HG03139 (cell line): ENCODE measurements around the gene MYMX.
A peak's percentile ranks its signal among the peaks of the same experiment; 100 is the strongest.

ENCODE experiments used
- ATAC-seq: cut with Tn5 transposase; IDR thresholded peaks from one replicate; pipeline ENCODE4 v1.9.1; 2021; ENCODE audit not compliant: unreplicated experiment

Gene MYMX

DNA sequence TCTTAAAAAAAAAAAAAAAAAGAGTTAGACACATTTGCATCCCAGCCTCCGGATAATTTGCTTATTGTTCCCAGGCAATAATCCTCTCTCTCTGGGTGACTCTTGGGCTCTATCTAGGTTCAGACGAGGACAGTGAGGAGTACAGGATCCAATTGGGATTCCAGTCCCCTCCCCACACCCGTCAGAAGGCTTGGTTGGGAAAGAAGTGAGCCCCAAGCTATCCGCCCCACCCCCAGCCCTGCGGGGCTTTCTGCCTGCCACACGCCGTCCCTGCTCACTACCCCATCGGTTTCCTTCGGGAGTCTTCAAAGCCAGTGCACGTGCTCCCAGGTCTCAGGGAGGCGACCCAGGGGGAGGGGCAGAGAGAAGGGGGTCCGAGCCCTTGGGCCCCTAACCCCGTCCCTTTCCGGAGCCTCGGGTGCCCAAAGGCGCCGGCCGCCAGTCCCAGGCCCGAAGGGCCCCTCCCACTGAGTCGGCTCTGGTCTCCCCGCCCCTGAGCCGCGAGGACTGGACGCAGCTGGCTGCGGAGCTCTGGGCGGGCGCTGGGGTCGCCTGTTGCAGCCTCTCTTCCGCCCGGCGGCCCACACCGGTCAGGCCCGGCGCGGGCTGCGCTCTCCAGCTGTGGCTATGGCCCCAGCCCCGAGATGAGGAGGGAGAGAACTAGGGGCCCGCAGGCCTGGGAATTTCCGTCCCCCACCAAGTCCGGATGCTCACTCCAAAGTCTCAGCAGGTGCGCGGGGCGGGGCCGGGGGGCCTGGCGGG is 2.5 kb downstream of the MYMX start:
- peak; percentile 48 for ATAC-seq

- ATAC-seq, result no peak
Measured at GRCh38 chr6:44219815-44220784, 3.4 kb downstream of the MYMX start.

DNA sequence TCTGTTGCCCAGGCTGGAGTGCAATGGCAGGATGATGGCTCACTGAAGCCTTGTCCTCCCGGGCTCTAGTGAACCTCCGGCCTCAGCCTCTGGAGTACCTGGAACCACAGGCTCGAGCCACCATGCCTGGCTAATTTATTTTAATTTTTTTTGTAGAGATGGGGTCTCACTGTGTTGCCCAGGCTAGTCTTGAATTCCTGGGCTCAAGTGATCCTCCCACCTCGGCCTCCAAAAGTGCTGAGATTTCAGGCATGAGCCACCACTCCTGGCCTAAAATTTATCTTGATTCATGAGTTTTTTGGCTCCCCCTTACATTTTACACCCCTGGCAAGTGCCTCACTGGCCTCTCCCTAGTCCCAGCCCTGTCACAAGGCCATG is 4.2 kb downstream of the MYMX start:
- no peak for ATAC-seq

GRCh38 chr6:44221291-44221960 is 4.7 kb downstream of the MYMX start:
- ATAC-seq, result peak; percentile 46

DNA sequence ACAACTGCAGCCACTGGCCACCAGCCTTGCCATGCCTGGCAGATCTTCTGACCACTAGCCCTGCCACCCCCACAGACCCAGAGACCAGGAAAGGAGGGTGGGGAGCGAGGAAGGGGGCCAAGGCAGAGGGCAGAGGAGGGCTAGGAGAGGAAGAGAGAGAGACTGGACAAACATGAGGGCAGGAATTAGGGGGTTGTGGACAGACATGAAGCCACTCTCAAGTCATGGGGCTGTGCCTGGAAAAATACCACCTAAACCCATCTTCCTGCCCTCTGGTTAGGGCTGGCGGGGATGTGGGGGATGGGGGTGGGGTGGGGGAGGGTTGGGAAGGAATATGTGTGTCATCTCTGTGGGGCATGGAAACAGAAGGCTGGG is 5.2 kb downstream of the MYMX start:
- ATAC-seq, result no peak

- ATAC-seq, result no peak
Measured at GRCh38 chr6:44222486-44223318, 6.0 kb downstream of the MYMX start.

- ATAC-seq, result no peak
Measured at GRCh38 chr6:44223319-44224028, 6.7 kb downstream of the MYMX start, which contains the start of gene SLC29A1. Gene SLC29A1 (plus strand): TSS chr6:44223595. CDS start chr6:44227314, 3,719 bp downstream.

GRCh38 chr6:44224029-44224964 is 7.6 kb downstream of the MYMX start:
- ATAC-seq, result no peak

DNA sequence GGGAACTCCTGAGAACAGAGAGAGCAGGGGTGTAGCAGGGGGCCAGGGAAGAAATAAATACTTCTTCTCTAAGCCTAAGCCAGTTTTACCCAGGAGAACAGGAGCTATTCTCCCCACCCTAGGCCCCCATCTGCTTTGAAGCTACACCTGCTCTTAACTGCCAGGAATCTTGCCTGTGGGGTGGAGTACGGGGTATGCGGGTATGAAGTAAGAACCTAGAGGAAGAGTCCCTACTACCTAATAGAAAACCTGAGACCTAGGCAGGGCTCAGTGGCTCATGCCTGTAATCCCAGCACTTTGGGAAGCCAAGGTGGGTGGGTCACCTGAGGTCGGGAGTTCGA is 8.2 kb downstream of the MYMX start:
- no peak for ATAC-seq

GRCh38 chr6:44225579-44226325 is 9.0 kb downstream of the MYMX start:
- no peak for ATAC-seq

- ATAC-seq, result no peak
Measured at GRCh38 chr6:44226368-44227147, 9.8 kb downstream of the MYMX start.

DNA sequence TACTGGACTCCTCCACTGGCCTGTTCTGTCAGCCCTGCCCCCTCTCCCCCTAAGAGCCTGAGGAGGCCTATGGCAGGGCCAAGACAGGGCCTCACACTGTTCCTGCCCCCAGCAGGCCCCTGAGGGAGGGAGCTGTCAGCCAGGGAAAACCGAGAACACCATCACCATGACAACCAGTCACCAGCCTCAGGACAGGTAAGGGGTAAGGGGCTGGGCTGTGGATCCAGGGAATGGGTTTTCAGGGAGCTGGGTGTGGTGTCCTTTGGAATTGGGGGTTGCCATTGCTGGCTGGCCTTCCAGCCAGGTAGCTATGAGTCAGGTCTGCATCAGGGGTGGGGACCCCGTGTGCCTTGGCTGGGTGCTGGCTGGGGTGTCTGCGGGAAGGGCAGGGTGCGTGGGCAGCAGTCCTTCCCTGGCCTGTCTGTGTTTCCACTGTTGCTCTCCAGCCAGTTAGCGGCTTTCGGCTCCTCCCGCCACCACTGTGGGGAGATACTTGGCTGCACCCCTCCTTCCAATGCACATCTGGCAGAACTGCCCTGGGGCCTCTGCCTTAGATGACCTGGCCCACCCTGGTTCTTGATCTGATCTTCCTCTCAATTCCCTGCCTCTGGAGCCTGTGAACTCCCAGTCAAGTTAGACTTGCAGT is 10.5 kb downstream of the MYMX start:
- no peak for ATAC-seq

DNA sequence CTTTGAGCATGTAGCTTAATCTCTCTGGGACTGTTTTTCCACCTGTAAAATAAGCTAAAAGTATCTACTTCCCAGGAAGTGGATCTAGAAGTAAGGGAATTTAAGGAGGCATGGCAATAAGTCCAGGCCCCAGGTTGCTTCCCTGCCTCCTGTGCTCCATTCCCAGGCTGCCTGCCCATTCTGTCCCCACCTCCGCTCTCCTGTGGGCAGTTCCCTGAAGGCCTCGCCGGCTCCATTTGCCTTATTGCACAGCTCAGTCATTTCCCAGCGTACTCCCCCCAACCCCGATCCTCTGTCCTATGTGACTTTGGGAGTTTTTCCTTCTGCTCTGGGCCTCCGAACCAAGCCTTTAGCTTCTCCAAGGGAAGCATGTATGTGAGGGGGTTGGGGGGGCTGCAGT is 11.3 kb downstream of the MYMX start:
- no peak for ATAC-seq

- ATAC-seq, result no peak
Measured at GRCh38 chr6:44228433-44228832, 11.7 kb downstream of the MYMX start.

DNA sequence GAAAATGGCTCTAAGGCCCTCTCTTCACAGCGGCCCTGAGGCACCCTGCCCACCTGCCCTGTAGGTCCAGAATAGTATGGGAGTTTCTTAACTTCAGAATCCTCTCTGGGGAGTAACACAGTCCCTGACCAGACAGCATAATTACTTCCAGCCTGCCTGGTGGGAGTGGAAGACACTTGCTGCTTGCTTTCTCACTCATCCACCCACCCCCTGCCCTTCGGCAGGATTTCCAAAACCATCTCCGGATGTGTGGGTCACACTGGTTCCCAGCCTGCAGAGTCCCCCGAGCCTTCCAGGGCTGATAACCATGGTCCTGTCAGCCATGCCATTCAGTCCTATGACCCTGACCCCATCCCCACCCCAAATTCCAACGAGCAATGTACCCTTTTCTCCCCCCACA is 12.1 kb downstream of the MYMX start:
- no peak for ATAC-seq

- no peak for ATAC-seq
Measured at GRCh38 chr6:44229376-44230033, 12.8 kb downstream of the MYMX start.
